Activated CD8-positive, alpha-beta memory T cell treated with anti-CD3 and anti-CD28 coated beads, Interleukin-2, amount 50 U/mL, for 24 hours (primary cell): ENCODE data around the gene ZNF692.
A peak's percentile ranks its signal among the peaks of the same experiment; 100 is the strongest.
"Not testable (repeated sequence)": the region's sequence is repeated elsewhere in the genome, so short reads cannot be mapped to it uniquely, and the experiment has no call there.

Experiments used
- DNase-seq: peaks from one replicate; pipeline ENCODE4 v3.0.0-alpha.2; 2020; ENCODE audit errors: extremely low read depth

Gene ZNF692, protein sequence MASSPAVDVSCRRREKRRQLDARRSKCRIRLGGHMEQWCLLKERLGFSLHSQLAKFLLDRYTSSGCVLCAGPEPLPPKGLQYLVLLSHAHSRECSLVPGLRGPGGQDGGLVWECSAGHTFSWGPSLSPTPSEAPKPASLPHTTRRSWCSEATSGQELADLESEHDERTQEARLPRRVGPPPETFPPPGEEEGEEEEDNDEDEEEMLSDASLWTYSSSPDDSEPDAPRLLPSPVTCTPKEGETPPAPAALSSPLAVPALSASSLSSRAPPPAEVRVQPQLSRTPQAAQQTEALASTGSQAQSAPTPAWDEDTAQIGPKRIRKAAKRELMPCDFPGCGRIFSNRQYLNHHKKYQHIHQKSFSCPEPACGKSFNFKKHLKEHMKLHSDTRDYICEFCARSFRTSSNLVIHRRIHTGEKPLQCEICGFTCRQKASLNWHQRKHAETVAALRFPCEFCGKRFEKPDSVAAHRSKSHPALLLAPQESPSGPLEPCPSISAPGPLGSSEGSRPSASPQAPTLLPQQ

DNA sequence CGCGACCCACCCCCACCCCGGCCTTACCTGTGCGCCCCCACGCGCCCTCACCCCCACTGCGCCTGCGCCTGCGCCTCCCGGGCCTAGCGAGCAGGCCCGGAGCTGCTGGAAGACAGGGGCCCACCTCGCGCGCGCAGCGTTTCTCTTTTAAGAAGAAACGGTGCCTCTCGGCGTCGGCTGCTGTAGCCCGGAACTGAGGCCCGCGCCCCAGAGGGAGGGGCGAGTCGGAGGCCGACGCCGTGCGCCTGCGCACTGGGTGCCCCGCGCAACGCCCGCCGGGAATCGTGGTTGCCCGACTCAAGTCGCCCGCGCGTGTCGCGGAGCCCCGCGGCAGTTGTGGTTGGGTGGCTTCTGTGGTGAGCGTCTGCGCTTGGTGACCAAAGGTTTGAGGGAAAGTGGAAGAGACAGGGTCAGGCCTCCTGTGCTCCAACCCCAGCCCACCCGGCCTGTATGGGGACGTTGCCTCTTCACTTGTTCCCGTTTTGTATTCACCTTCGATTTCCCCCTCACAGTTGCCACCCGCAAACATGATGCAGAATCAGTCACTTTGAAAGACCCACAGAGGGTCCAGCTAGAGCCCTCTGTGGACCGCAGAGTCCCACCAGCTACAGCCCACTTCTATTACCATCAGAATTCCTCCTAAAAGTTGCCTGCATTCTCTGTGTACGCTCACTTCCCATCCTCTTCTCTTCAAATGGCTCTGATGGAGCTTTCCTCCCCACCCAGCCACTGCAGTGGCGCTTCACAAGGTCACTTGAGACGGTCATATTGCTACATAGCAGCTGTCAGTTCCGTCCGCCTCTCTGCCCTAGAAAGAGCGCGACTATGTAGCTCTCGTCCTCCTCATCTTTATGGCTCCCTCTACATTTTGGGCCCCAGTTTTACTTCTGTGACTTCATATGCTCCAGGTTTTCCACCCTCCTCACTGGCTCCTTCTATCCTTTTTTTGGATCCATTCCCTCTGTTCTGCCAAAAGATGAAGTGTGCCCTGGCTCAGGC lies at the start of gene ZNF692:
Gene ZNF692, minus strand, starts transcription at position 195 of the 999 bp plus-strand sequence. CDS start 776 bp downstream, outside the sequence.
- peak; percentile 94 for DNase-seq

DNA sequence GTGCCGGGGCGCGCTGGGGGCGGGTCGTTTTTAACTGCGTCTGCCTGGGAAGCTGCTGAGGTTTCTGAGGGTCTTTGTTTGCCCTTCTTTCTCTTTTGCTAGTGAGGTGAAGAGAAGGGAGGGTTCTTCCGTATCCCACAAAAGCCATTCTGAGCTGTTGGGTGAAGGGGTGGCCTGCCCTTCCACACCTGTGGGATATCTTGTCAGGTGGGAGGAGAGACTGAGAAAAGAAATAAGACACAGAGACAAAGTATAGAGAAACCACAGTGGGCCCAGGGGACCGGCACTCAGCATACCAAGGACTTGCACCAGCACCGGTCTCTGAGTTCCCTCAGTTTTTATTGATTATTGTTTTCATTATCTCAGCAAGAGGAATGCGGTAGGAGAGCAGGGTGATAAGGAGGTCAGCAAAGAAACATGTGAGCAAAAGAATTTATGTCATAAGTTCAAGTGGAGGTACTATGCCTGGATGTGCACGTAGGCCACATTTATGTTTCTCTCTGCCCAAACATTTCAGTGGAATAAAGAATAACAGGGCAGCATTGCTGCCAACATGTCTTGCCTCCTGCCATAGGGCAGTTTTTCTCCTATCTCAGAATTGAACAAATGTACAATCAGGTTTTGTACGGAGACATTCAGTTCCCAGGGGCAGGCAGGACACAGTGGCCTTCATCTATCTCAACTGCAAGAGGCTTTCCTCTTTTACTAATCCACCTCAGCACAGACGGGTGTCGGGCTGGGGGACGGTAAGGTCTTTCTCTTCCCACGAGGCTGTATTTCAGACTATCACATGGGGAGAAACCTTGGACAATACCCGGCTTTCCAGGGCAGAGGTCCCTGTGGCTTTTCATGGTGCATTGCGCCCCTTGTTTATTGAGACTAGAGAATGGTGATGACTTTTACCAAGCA lies 48.1 kb upstream of the ZNF692 start:
- DNase-seq, result no peak

DNA sequence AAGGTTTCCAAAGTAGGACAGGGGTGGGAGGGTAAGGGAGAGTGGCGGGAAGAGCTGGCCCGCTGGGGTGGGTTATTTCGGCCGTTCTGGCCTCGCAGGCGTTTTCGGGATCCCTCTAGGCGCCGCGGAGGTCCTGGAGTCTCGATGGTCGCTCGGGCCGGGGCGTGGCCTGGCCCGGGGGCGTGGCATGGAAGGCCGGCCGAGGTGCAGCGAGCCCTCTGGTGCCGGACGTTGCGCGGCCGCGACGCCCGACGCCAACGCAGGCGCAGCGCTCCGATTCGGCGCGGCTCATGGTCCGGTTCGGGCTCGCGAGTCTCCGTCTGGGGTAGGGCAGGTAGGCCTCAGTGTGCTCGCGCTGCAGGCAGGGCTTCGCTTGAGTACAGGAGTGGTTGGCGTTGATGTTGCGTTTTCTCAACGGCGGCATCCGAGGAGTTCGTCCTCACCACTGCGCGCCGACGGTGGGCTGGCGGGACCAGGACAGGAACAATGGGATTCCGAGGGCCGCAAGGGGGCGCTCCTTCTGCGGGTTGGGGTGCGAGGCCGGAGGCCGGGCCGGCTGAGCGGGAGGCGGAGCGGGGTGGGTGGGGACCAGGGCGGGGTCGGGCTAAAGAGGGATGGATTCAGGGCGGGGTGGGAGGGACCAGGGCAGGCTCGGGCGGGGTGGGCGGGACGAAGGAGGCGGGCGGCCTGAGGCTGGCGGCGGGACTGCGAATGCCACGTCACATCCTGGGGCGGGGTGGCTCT lies 47.3 kb upstream of the ZNF692 start, which contains the start of gene PGBD2:
Gene PGBD2, plus strand, starts transcription at position 227 of the 744 bp plus-strand sequence. CDS start 7,628 bp downstream, outside the sequence.
- peak; percentile 93 for DNase-seq

DNA sequence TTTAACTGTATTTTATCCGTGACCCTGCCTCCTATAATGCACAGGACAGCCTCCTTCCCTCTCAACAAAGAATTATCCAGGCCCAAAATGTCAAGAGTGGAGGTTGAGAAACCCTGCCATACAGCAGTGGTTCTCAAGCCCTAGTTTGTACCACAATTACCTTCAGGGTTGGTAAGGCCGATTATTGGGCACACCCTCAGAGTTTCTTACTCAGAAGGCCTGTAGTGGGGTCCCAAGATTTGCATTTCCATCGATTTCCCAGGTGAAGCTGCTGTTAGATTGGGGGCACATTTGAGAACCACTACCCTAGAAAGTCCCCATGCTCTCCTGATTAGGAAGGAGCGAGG lies 46.8 kb upstream of the ZNF692 start:
- DNase-seq, result no peak

DNA sequence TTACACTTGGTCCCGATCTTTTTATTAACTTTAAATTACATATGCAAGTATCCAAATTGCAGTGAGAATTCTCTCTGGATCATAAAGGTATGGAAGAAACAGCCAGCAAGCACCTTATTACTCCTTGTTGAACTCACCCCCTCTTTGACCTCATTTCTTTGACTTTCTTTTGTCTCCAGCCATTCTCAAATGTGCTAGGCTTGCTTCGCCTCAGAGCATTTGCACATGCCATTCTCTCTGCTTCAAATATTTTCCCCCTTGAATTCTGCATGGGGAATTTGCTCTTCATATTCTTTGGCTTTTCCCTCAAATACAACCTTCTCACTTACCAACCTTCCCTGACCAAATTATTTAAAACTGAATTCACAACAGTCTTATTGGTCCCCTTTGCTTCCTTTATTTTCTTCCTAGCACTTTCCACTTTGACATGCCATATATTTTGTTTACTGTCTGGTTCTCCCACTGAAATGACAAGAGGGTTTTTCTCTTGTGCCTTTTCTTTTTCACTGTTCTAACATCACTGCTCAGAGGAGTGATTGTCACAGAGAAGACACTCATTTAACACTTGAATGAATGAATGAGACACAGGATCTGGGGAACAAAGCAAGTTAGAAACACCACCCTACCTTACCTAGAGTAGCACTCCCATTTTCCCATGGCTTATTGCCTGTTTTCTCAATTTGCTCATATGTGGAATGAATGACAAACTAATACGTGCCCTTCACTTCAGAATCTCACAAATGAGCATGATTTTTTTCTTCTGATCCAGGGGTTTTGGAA lies 45.7 kb upstream of the ZNF692 start:
- no peak for DNase-seq

DNA sequence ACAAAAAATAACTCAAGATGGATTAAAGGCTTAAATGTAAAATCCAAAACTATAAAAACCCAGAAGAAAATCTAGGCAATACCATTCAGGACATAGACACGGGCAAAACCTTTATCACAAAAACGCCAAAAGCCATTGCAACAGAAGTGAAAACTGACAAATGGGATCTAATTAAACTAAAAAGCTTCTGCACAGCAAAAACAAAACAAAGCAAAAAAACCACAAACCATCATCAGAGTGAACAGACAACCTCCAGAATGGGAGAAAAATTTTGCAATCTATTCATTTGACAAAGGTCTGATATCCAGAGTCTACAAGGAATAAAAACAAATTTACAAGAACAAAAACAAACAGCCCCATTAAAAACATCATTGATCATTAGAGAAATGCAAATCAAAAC lies 42.7 kb upstream of the ZNF692 start:
- DNase-seq, result no peak

DNA sequence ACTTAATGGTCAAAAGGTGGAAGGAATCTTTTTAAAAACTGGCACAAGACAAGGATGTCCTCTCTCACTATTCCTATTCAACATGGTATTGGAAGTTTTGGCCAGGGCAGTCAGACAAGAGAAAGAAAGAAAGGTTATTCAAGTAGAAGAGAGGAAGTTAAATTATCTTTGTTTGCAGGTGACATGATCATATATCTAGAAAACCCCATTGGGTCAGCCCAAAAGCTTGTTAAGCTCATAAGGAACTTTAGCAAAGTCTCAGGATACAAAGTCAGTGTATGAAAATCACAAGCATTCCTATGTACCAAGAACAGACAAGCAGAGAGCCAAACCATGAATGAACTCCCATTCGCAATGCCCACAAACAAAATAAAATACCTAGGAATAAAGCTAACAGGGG lies 41.8 kb upstream of the ZNF692 start:
- no peak for DNase-seq

DNA sequence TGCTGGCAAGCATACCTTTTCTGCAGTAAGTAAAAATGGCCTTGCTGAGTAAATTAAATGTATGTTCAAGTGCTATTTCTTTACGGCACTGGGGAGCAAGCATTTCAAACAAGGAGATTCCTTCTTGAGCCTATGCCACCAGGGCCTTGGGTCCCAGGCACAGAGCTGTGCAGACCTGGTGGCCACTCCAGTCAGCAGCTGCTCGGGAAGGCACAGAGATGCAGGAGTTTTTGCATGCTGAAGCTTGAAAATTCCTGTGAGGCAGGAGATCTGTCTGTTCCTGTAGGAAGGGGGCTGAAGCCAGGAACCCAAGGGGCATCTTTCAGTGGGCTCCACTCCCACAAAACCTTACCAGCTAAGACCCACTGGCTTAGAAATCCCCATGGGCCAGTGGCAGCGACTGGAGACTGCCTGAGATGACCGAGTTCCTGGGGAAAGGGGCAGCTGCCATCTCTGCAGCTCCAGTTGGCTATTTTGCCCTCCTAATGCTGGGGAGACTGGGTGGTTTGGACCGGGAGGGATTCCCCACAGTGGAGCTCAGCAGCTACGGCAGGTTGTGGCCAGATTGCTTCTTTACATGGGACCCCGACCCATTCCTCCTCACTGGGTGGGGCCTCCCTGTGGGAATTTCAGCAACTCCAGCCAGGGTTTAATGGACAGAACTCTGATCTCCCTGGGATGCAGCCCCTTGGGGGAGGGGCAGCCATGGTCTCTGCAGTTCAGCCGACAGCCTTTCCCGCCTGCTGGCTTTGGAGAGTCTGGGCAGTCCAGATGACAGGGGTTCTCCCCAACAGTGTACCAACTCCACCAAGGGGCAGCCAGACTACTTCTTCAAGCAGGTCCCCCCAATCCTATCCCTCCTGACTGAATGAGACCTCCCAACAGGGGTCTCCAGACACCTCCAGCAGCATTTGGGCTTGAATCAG lies 38.8 kb upstream of the ZNF692 start:
- DNase-seq, result no peak

DNA sequence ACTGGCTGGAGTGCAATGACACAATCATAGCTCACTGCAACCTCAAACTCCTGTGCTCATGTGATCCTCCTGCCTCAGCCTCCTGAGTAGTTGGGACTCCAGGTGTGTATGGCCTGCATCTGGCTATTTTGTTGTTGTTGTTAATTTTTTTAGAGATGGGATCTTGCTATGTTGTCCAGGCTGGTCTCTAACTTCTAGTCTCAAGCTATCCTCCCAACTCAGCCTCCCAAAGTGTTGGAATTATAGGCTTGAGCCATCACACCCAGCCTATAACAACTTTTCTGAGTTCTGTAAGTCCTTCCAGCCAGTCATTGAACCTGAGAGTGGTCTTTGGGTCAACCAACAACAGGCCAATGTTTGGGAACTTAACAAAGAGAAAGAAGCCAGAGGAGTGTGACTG lies 36.0 kb upstream of the ZNF692 start:
- no peak for DNase-seq

DNA sequence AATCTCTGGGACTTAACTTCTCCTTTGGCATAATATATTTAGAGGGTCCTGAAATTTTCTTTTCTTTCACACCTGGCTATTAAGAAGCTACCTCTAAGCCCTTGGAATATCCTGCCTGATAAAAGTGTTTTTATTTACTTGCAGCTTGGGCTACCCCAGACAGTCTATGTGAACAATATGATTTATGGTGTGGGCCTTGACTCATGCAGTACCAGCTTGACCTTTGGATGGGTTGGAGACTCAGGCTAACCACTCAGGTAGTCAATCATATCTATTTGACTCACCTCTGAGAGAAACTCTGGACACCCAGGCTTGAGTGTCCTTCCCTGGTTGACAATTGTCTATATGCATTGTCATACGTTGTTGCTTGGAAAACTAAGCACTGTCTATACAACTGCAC lies 33.7 kb upstream of the ZNF692 start:
- no peak for DNase-seq

DNA sequence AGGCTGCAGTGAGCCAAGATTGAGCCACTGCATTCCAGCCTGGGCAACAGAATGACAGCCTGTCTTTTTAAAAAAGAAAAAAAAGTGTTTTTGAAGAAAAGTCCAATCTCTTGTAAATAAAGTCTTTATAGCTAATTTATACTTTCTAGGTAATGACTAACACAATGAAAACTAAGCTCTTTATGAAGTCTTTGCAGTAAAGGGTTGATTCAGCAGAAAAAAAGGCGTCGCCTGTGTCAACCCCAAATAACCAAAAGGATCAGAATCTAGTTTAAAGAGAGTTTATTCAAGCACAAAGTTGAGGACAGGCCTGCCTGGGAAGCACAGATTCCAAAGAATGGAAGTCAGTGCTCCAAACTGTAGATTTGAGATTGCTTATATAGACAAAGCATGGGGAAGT lies 32.9 kb upstream of the ZNF692 start:
- DNase-seq, result no peak

DNA sequence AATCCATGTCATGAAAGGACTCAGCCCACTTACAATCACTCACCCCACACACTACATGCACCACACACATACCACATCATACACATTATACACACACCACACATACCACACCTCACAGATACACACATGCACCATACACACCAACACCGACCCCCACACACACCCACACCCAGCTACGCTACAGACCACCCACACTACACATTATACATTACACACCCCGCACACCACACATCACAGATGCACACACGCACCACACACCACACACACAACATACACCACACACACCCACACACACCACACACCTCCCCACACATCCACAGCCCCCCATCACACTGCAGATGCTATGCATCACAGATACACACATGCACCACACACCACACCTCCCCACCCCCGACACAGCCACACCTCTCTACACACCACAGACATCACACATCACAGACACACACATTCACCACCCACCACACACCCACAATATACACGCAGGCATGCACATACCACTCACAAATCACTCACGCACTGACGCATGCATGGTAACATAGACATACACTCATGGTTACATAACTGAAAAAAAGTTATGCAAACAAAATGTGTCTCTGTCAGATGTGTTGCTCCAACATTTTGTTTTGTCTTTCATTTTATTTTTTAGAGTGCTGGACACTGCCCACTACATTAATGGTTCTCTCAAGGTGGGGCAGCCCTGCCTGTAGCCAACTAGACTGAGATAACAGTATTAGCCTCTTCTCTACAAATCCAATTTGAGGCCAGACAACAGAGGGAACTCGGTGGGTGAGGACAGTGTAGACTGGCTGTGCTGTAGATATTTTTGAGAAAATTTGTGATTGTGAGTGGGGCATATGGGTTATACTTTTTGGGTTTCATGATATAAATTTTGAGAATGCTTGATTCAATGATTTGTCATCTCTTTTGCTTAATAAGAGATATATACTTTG lies 31.9 kb upstream of the ZNF692 start:
- DNase-seq, result no peak

DNA sequence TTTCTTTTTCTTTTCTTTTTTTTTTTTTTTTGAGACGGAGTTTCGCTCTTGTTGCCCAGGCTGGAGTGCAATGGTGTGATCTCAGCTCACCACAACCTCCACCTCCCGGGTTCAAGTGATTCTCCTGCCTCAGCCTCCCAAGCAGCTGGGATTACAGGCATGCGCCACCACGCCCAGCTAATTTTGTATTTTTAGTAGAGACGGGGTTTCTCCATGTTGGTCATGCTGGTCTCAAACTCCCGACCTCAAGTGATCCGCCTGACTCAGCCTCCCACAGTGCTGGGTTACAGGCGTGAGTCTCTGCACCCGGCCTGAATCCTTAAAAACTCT lies 31.0 kb upstream of the ZNF692 start:
- DNase-seq, result not testable (repeated sequence)

DNA sequence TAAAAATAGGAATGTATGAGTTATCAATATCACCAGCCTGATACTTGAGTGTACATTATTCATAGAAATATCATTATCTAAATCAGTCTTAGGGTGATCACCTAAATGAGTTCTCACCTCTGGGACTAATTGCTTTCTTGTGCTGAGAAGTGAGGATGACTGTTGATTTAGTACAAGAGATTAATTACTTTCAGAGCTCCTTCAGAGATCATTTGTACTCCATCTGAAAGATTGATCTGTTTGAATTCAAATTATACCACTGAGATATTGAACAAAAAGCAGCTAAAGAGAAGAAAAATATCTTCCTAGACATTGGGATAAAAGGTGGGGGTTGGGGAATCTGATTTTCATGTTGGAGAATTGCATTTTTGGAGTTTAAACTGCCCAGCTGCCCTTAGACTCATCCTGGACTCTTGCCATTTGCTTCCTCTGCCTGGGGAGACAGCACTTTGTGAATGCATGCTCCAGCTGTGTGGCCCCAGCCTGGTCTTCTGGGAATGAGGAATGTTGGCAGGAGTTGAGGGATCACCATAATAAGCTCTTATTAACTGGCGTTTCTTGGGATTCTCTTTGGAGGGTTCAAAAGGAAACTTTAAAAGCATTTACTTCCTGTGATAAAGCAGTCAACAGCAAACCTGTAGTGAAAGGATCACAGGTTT lies 27.5 kb upstream of the ZNF692 start:
- no peak for DNase-seq

DNA sequence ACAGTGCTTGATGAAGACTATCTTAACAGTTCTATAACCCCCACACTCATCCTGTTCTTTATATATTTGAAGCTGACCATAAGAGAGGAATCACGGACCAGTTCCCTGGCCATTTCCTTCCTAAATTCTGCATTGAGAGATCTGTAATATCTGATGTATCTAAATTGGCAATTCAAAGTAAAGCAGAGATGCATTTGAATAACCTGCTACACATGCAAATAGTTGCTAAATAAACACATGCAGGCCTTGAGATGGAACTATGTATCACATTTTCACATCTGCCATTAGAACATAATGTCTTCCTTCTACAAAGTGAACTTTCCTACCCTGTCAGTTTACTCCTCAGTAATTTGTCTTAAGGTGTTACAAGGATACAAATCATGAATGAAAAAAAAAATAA lies 26.8 kb upstream of the ZNF692 start:
- no peak for DNase-seq

DNA sequence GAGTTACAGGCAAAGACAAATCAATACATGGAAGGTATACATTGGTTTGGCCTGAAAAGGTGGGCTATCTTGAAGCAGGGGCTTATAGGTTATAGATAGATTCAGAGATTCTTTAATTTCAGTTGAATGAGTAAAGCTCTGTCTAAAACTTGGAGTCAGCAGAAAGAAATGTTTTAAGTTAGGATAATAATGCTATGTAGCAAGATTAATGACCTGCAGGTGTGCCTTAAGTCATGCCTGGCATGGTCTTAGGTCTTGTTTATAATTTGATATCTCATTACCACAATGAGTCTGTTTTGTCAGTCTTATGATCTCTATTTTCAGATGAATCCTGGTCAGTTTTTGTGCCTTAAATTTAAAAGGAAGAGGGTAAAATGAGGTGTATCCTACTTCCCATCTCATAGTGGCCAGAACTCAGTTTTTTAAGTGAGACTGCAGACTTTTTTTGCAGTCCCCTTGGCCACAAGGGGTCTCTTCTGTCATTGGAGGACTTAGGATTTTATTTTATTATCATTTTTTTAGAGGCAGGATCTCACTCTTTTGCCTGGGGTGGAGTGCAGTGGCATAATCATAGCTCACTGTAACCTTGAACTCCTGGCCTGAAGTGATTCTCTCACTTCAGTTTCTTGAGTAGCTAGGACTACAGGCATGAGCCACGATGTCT lies 25.9 kb upstream of the ZNF692 start:
- DNase-seq, result no peak

DNA sequence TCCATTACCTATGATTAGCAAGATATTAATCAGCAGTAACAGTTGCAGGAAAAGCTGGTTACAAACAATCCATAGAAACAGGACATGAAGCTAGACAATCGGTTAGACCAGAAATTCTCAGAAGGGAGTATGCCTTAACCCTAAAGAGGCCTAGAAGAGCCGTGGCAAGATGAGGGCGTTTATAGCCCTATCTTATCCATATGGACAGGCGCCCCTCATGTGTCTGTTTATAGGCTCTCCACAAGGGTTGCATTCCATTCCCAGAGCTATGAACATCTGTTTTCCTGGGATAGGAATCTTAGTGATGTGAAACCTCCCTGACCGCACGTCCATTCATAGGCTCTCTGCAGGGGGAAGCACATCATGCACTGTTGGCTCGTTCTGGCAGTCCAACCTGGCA lies 23.5 kb upstream of the ZNF692 start:
- not testable (repeated sequence) for DNase-seq
